A673 (cell line): Measurements from ENCODE around the gene DEXI.

Experiments used
- CTCF ChIP-seq: fragments of 300-800, 200-600 bp; sonication (generic); conservative IDR thresholded peaks from 2 replicates; pipeline ENCODE4 v1.5.1; 2017; ENCODE audit warnings: low read depth, mild to moderate bottlenecking, antibody characterized with exemption, low read length, moderate library complexity, mixed read lengths
- EZH2 ChIP-seq: fragments of 200-600 bp; sonication (generic); IDR thresholded peaks from 2 replicates; pipeline ENCODE4 v1.6.1; 2017; ENCODE audit warnings: borderline replicate concordance, low read depth, mild to moderate bottlenecking, mixed read lengths, antibody characterized with exemption, low read length; ENCODE audit not compliant: poor library complexity, severe bottlenecking

GRCh38 chr16:10931977-10932632, 10.2 kb downstream of the DEXI start:
- TF ChIP-seq CTCF (no peak), EZH2 (no peak)
